ENCODE data around the gene FANCC. TPM values are rescaled to one million over a fixed set of nuclear protein-coding genes. Genes with fewer than 3 reads are reported as not detected.

The FANCC gene
- total RNA-seq, 1 experiment from 2014 or later, result 19.4 TPM

GRCh38 chr9:95182854-95183563, 134.5 kb downstream of the FANCC start:
- Histone ChIP-seq H3K9ac (ENCODE audit: low read length) (no peak overlapping the region), H3K4me2 (ENCODE audit: low read length) (no peak overlapping the region), H3K4me1 (ENCODE audit: control insufficient read depth in 1 of 2, insufficient read depth in 2 of 2, low read length in 2 of 2) (no peaks in the 10 kb centered on the region), H3K27me3 (ENCODE audit: insufficient read depth, low read length) (no peaks in the 10 kb centered on the region), H3K36me3 (ENCODE audit: control insufficient read depth in 1 of 2, insufficient read depth in 2 of 2, low read length in 2 of 2) (no peaks in the 10 kb centered on the region), H3K27ac (ENCODE audit: low read depth, low read length) (no peak overlapping the region), H3K9me3 (ENCODE audit: control insufficient read depth in 1 of 2, insufficient read depth in 1 of 2, low read depth in 1 of 2, low read length in 2 of 2) (no peaks in the 10 kb centered on the region), H4K20me1 (ENCODE audit: insufficient read depth) (no peaks in the 10 kb centered on the region), H3K79me2 (ENCODE audit: insufficient read depth, low read length) (no peaks in the 10 kb centered on the region), H3K9me2 (ENCODE audit: insufficient read depth) (no peaks in the 10 kb centered on the region), H3K4me3 (replicated peaks in 1 of 2; ENCODE audit: low read depth in 1 of 2, low read length in 2 of 2) (no peak overlapping the region), H2AFZ (ENCODE audit: low read depth, low read length, poor library complexity, severe bottlenecking) (no peak overlapping the region)
- intact Hi-C loops (cut with micrococcal nuclease), result no loop called here
- TF ChIP-seq YY1 (IDR thresholded peaks at IDR 0.05; ENCODE audit: extremely low read depth, insufficient replicate concordance, low read depth, low read length) (no peak), CTCF (IDR thresholded peaks at IDR 0.05 in 2 of 3, conservative IDR thresholded peaks at IDR 0.05 in 1 of 3; ENCODE audit: borderline replicate concordance in 1 of 3, insufficient read depth in 1 of 3, low read depth in 2 of 3, low read length in 2 of 3) (peak in 2 of 3 experiments; percentile 33 to 38; a peak in 3 of 6 replicates)
- ChIA-PET CTCF (no interaction called here), RAD21 (ENCODE audit: low non-redundant PET in 1 of 2, low total read pairs in 2 of 2, uncharacterized antibody in 2 of 2, unreplicated experiment in 2 of 2) (no interaction called here), POLR2A (no interaction called here)
- ATAC-seq, result no peak; the same call in 1 of the 2 replicates
- no TSS peak for BruUV-seq (replicated peaks)
- no peak for DNase-seq (ENCODE audit: low read depth, low spot score)

GRCh38 chr9:95181835-95182234, 135.7 kb downstream of the FANCC start:
- no peak overlapping the region for H2AFZ ChIP-seq (ENCODE audit: low read depth, low read length, poor library complexity, severe bottlenecking)
- H3K4me3 ChIP-seq (replicated peaks in 1 of 2; ENCODE audit: low read depth in 1 of 2, low read length in 2 of 2), result no peak overlapping the region
- DNase-seq (ENCODE audit: low read depth, low spot score), result no peak
- ChIA-PET RAD21 (ENCODE audit: low non-redundant PET in 1 of 2, low total read pairs in 2 of 2, uncharacterized antibody in 2 of 2, unreplicated experiment in 2 of 2) (no interaction called here), CTCF (interaction anchor here (0.6 kb wide), 1 partner anchor 18 kb away, joined by 3 read pairs; no protein-coding TSS in a partner anchor), POLR2A (no interaction called here)
- H3K79me2 ChIP-seq (ENCODE audit: insufficient read depth, low read length), result no peaks in the 10 kb centered on the region
- H3K27me3 ChIP-seq (ENCODE audit: insufficient read depth, low read length), result no peaks in the 10 kb centered on the region
- intact Hi-C loops (cut with micrococcal nuclease), result no loop called here
- no TSS peak for BruUV-seq (replicated peaks)
- H3K9me3 ChIP-seq (ENCODE audit: control insufficient read depth in 1 of 2, insufficient read depth in 1 of 2, low read depth in 1 of 2, low read length in 2 of 2), result no peaks in the 10 kb centered on the region
- no peak for TF ChIP-seq SP1 (IDR thresholded peaks at IDR 0.05; ENCODE audit: low read depth)
- TF ChIP-seq SRF (IDR thresholded peaks at IDR 0.05; ENCODE audit: low read depth), result no peak
- TF ChIP-seq ATF3 (IDR thresholded peaks at IDR 0.05), result no peak
- TF ChIP-seq MAX (IDR thresholded peaks at IDR 0.05), result no peak
- TF ChIP-seq ELF1 (IDR thresholded peaks at IDR 0.05; ENCODE audit: borderline replicate concordance, low read depth), result no peak
- no peak for TF ChIP-seq FOSL1 (IDR thresholded peaks at IDR 0.05; ENCODE audit: low read depth)
- TF ChIP-seq JUND (IDR thresholded peaks at IDR 0.05), result no peak
- no peak for TF ChIP-seq EZH2phosphoT487 (IDR thresholded peaks at IDR 0.05; ENCODE audit: borderline replicate concordance)
- no peak for TF ChIP-seq TCF7L2 (IDR thresholded peaks at IDR 0.05; ENCODE audit: borderline replicate concordance, extremely low read depth, insufficient read depth, insufficient read length)
- H3K9me2 ChIP-seq (ENCODE audit: insufficient read depth), result no peaks in the 10 kb centered on the region
- no peaks in the 10 kb centered on the region for H3K36me3 ChIP-seq (ENCODE audit: control insufficient read depth in 1 of 2, insufficient read depth in 2 of 2, low read length in 2 of 2)
- H3K27ac ChIP-seq (ENCODE audit: low read depth, low read length), result no peak overlapping the region
- no peaks in the 10 kb centered on the region for H4K20me1 ChIP-seq (ENCODE audit: insufficient read depth)
- H3K4me1 ChIP-seq (ENCODE audit: control insufficient read depth in 1 of 2, insufficient read depth in 2 of 2, low read length in 2 of 2), result no peaks in the 10 kb centered on the region
- H3K4me2 ChIP-seq (ENCODE audit: low read length), result no peak overlapping the region
- no peak for ATAC-seq
- no peak overlapping the region for H3K9ac ChIP-seq (ENCODE audit: low read length)
